Skeletal muscle tissue (tissue), 4 donors: ENCODE measurements around the gene MROH8. TPM values are rescaled to one million over a fixed set of nuclear protein-coding genes. Genes with fewer than 3 reads are reported as not detected.
"Not testable (repeated sequence)": the region's sequence is repeated elsewhere in the genome, so short reads cannot be mapped to it uniquely, and the experiment has no call there.

Experiments
- H3K27ac ChIP-seq: one replicate; pipeline ENCODE4 v1.7.0; 2013; ENCODE audit warnings: mild to moderate bottlenecking, low read depth, low read length, inconsistent platforms
- H3K27me3 ChIP-seq, 3 donors: one replicate each; pipeline ENCODE4 v1.7.0; 2013; ENCODE audit warnings: low read length in 3 of 3; ENCODE audit not compliant: control insufficient read depth in 3 of 3, insufficient read depth in 3 of 3
- H3K36me3 ChIP-seq, 3 donors: one replicate each; pipeline ENCODE4 v1.7.0; 2013; ENCODE audit warnings: low read length in 3 of 3; ENCODE audit not compliant: control insufficient read depth in 3 of 3, insufficient read depth in 3 of 3
- H3K4me1 ChIP-seq, 3 donors: one replicate each; pipeline ENCODE4 v1.7.0; 2013; ENCODE audit warnings: low read length in 3 of 3, mild to moderate bottlenecking in 3 of 3; ENCODE audit not compliant: control insufficient read depth in 3 of 3, insufficient read depth in 3 of 3
- H3K4me3 ChIP-seq, 3 donors: one replicate each; pipeline ENCODE4 v1.7.0; 2013; ENCODE audit warnings: low read length in 3 of 3
- H3K9ac ChIP-seq, 3 donors: one replicate each; pipeline ENCODE4 v1.7.0; 2013; ENCODE audit warnings: low read length in 3 of 3, mild to moderate bottlenecking in 3 of 3, moderate library complexity in 2 of 3, low read depth in 1 of 3
- H3K9me3 ChIP-seq, 3 donors: one replicate each; pipeline ENCODE4 v1.7.0; 2013; ENCODE audit warnings: low read length in 3 of 3; ENCODE audit not compliant: control insufficient read depth in 3 of 3
- total RNA-seq: library from RNA; depleted of rRNA; stranded (reverse); fragments of >200 nt; gene quantifications from one replicate; pipeline ENCODE4 v1.2.3, GENCODE V29; 2014
- donor health status: Osteomylitis.

Gene MROH8
- total RNA-seq, 1 donor from 2014 or later: 1.0 TPM

DNA sequence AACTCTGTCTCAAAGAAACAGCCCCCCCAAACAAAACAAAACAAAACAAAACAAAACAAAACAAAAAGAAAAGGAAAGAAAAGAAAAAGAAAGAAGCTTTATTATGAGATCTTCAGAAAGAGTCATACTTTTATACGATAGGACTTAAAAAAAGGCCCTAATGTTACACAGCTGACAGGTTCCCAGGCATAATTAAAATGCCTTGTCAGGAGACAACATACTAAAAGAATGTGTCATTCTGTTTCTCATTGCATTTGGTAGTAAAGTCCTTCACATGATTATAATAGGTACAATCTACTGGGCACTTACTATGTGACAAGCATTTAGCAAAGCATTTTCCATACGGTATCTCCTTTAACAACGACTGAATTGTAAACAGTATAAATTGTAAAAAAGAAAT, 36.6 kb downstream of the MROH8 start:
- H3K36me3 ChIP-seq: peaks cover 5 to 11% (median 8%) of the 10 kb centered on the region in 3 donors

GRCh38 chr20:37137547-37137946, 41.8 kb downstream of the MROH8 start:
- no peak overlapping the region for H3K4me3 ChIP-seq
- H3K4me1 ChIP-seq: peaks cover 0 to 5% (median 0%) of the 10 kb centered on the region in 3 donors
- H3K9ac ChIP-seq: no peak overlapping the region
- H3K36me3 ChIP-seq: peaks cover 0 to 4% (median 3%) of the 10 kb centered on the region in 3 donors
- no peaks in the 10 kb centered on the region for H3K9me3 ChIP-seq
- no peaks in the 10 kb centered on the region for H3K27me3 ChIP-seq
- no peak overlapping the region for H3K27ac ChIP-seq

More for the DNA sequence above, 36.6 kb downstream of the MROH8 start:
- H3K9ac ChIP-seq: no peak overlapping the region
- H3K4me1 ChIP-seq: no peaks in the 10 kb centered on the region
- no peaks in the 10 kb centered on the region for H3K9me3 ChIP-seq
- no peak overlapping the region for H3K27ac ChIP-seq
- no peaks in the 10 kb centered on the region for H3K27me3 ChIP-seq
- no peak overlapping the region for H3K4me3 ChIP-seq

DNA sequence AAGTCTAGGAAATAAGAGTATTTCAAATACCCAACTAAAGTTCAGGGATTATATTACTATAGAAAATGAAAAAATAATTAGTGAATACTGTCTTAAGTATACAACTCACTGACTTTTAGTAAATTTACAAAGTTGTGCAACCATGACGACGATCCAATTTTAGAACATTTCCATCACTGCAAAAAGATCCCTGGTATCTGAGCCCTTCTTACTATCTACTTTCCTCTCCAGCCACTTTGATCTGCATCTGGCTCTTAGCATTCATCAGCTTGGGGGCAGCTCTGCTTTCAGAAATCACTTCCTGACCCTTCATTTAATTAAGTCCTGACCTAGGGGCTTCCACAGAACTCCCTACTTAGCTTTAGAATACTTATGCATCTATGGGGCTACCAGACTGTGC, 45.4 kb downstream of the MROH8 start:
- H3K27me3 ChIP-seq: no peaks in the 10 kb centered on the region

DNA sequence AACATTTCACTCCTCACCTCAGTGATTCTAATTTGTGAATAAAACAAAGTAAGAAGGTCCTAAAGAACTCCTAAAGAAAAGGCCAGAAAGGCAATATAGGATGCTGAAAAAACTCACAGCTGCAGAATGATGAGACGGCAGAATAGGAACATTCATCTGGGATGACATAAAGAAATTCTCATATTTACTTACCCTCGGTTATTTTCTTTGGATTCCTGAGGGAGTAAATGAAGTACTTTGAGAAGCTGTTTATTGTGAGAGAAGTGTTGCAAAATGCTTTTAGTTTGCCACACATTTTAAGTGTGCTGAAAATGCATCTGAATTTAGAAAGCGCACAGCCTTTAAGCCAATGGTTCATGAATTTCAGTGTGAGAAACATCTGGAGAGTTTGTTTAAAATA, 47.9 kb downstream of the MROH8 start:
- Histone ChIP-seq H3K9me3 (no peaks in the 10 kb centered on the region), H3K27me3 (no peaks in the 10 kb centered on the region), H3K36me3 (peaks cover 0 to 4% (median 0%) of the 10 kb centered on the region in 3 donors), H3K4me1 (peaks cover 0 to 5% (median 0%) of the 10 kb centered on the region in 3 donors), H3K27ac (no peak overlapping the region), H3K4me3 (no peak overlapping the region), H3K9ac (no peak overlapping the region)

More for the DNA sequence above, 45.4 kb downstream of the MROH8 start:
- Histone ChIP-seq H3K9ac (no peak overlapping the region), H3K36me3 (peaks cover 0 to 4% (median 0%) of the 10 kb centered on the region in 3 donors), H3K9me3 (no peaks in the 10 kb centered on the region), H3K4me3 (no peak overlapping the region), H3K27ac (no peak overlapping the region), H3K4me1 (peaks cover 0 to 5% (median 0%) of the 10 kb centered on the region in 3 donors)

DNA sequence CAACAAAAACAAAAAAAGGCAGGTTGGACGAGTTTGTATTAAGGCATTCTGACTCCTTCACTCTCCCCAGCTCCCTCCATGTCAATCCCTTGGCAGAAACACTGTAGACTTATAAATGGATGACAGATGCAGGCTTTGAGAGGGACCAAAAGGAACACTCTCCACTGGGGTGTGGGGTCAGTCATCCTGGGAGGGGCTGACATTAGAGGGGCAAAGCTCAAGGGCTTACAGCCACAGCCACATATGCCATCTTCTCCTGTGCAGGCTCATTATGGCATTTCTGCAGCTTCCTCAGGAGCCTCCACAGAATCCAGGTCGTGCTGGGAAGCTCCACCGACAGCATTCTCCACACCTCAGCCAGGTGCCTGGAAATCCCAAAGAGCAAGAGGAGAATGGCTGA, 50.5 kb downstream of the MROH8 start:
- Histone ChIP-seq H3K27me3 (no peaks in the 10 kb centered on the region), H3K4me1 (no peaks in the 10 kb centered on the region), H3K4me3 (no peak overlapping the region), H3K27ac (no peak overlapping the region), H3K9ac (no peak overlapping the region), H3K36me3 (peaks cover 0 to 4% (median 0%) of the 10 kb centered on the region in 3 donors), H3K9me3 (no peaks in the 10 kb centered on the region)

GRCh38 chr20:37126290-37126689, 53.1 kb downstream of the MROH8 start:
- H3K27ac ChIP-seq, H3K4me3 ChIP-seq, H3K9ac ChIP-seq, H3K27me3 ChIP-seq, H3K36me3 ChIP-seq, H3K4me1 ChIP-seq, H3K9me3 ChIP-seq: not testable (repeated sequence)

DNA sequence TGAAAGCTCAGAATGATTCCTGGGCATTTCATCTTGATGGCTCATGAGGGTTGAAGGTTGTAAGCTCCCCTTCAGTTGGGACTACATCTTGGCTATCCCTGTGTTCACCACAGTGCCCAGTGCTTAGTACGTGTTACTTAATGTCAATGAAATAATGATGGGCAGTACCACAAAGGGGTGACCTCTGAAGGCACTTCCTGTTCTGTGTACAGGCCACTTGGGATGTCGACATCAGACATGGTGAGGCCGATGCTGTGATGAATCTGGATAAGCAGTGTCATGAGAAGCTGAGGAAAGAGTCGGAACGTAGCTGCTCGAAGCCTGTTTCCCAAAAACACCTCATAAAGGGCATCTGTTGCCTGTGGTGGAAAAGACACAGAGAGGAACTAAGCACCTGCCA, 55.9 kb downstream of the MROH8 start:
- Histone ChIP-seq H3K9ac (no peak overlapping the region), H3K9me3 (no peaks in the 10 kb centered on the region), H3K27ac (no peak overlapping the region), H3K27me3 (no peaks in the 10 kb centered on the region), H3K4me3 (no peak overlapping the region), H3K36me3 (no peaks in the 10 kb centered on the region), H3K4me1 (no peaks in the 10 kb centered on the region)

- Histone ChIP-seq H3K36me3 (no peaks in the 10 kb centered on the region), H3K27me3 (no peaks in the 10 kb centered on the region), H3K9ac (no peak overlapping the region)
Measured at GRCh38 chr20:37120497-37120896, 58.9 kb downstream of the MROH8 start.

GRCh38 chr20:37119356-37120036, 59.9 kb downstream of the MROH8 start:
- Histone ChIP-seq H3K27ac (no peak overlapping the region), H3K4me3 (no peak overlapping the region), H3K36me3 (no peaks in the 10 kb centered on the region), H3K4me1 (no peaks in the 10 kb centered on the region), H3K9me3 (no peaks in the 10 kb centered on the region), H3K27me3 (no peaks in the 10 kb centered on the region), H3K9ac (no peak overlapping the region)

More at GRCh38 chr20:37120497-37120896, 58.9 kb downstream of the MROH8 start:
- Histone ChIP-seq H3K4me3 (no peak overlapping the region), H3K4me1 (no peaks in the 10 kb centered on the region), H3K27ac (no peak overlapping the region), H3K9me3 (no peaks in the 10 kb centered on the region)

- Histone ChIP-seq H3K4me1 (no peaks in the 10 kb centered on the region), H3K36me3 (peaks cover 0 to 3% (median 0%) of the 10 kb centered on the region in 3 donors), H3K27ac (no peak overlapping the region), H3K9ac (no peak overlapping the region), H3K9me3 (no peaks in the 10 kb centered on the region), H3K4me3 (no peak overlapping the region), H3K27me3 (no peaks in the 10 kb centered on the region)
Measured at GRCh38 chr20:37114012-37114411, 65.3 kb downstream of the MROH8 start.
